NCI-H2081 (cell line): ENCODE measurements around the gene DLL1.
A peak's percentile ranks its signal among the peaks of the same experiment; 100 is the strongest.
"Not testable (repeated sequence)": the region's sequence is repeated elsewhere in the genome, so short reads cannot be mapped to it uniquely, and the experiment has no call there.

Experiments used
- DNase-seq, 2 experiments: peaks; one replicate each; lab custom pipeline; 2025; lab: John Stamatoyannopoulos, UW

The DLL1 gene

GRCh38 chr6:170290296-170291128 lies at the start of gene DLL1:
TSS of gene DLL1 (minus strand) at chr6:170291078. CDS start at chr6:170290139, 939 bp downstream.
- peak; percentile 48 to 56 for DNase-seq

GRCh38 chr6:170335199-170335598 lies 44.3 kb upstream of the DLL1 start:
- not testable (repeated sequence) for DNase-seq

- DNase-seq, result no peak
These were observed 38.4 kb upstream of the DLL1 start for GRCh38 chr6:170329321-170329720.

- no peak for DNase-seq
These were observed 26.8 kb upstream of the DLL1 start for GRCh38 chr6:170317718-170318117.

GRCh38 chr6:170317076-170317475 lies 26.2 kb upstream of the DLL1 start:
- no peak for DNase-seq

GRCh38 chr6:170316071-170316470 lies 25.2 kb upstream of the DLL1 start:
- DNase-seq, result no peak

- no peak for DNase-seq
These were observed 24.1 kb upstream of the DLL1 start for GRCh38 chr6:170314983-170315382.

GRCh38 chr6:170313716-170314295 lies 22.9 kb upstream of the DLL1 start:
- no peak for DNase-seq

- DNase-seq, result no peak
These were observed 22.0 kb upstream of the DLL1 start for GRCh38 chr6:170312876-170313275.

- DNase-seq, result no peak
These were observed 20.8 kb upstream of the DLL1 start for GRCh38 chr6:170311696-170312095.

GRCh38 chr6:170308761-170309160 lies 17.9 kb upstream of the DLL1 start:
- DNase-seq, result no peak

- DNase-seq, result no peak
These were observed 16.2 kb upstream of the DLL1 start for GRCh38 chr6:170307080-170307545.

- peak; percentile 91 for DNase-seq
These were observed 15.6 kb upstream of the DLL1 start, which contains the start of gene FAM120B for GRCh38 chr6:170306324-170307079. TSS of gene FAM120B (plus strand) at chr6:170306758. CDS start at chr6:170317391, 10,633 bp downstream.

GRCh38 chr6:170305805-170306323 lies 15.0 kb upstream of the DLL1 start:
- DNase-seq, result no peak

GRCh38 chr6:170301184-170301583 lies 10.3 kb upstream of the DLL1 start:
- no peak for DNase-seq

GRCh38 chr6:170298688-170299087 lies 7.8 kb upstream of the DLL1 start:
- no peak for DNase-seq

- no peak for DNase-seq
These were observed 6.9 kb upstream of the DLL1 start for GRCh38 chr6:170297576-170298330.

GRCh38 chr6:170296746-170297575 lies 6.1 kb upstream of the DLL1 start:
- DNase-seq, result peak; percentile 14 to 55

- DNase-seq, result no peak
These were observed 5.5 kb upstream of the DLL1 start for GRCh38 chr6:170296423-170296745.

- DNase-seq, result peak in 1 of 2 experiments; percentile 36
These were observed 4.9 kb upstream of the DLL1 start for GRCh38 chr6:170295510-170296422.
